Fibroblast of villous mesenchyme (primary cell): ENCODE results near the gene KIZ. TPM values are rescaled to one million over a fixed set of nuclear protein-coding genes. Genes with fewer than 3 reads are reported as not detected.
"Not testable (repeated sequence)": the region's sequence is repeated elsewhere in the genome, so short reads cannot be mapped to it uniquely, and the experiment has no call there.

Source experiments
- DNase-seq: peaks from one replicate; pipeline ENCODE4 v3.0.0-alpha.2; 2010; ENCODE audit warnings: low read depth
- H3K4me3 ChIP-seq: 2 replicates; pipeline ENCODE4 v1.5.1; 2011; ENCODE audit warnings: low read depth, mild to moderate bottlenecking, low read length
- CTCF ChIP-seq: IDR thresholded peaks from 2 replicates; pipeline ENCODE4 v1.5.1; 2012; ENCODE audit warnings: low read depth, mild to moderate bottlenecking, low read length; ENCODE audit not compliant: insufficient read depth
- total RNA-seq: library from RNA; depleted of rRNA; stranded (reverse); fragments of >200 nt; gene quantifications from 2 replicates; pipeline ENCODE4 v1.2.3, GENCODE V29; 2012

KIZ gene
- total RNA-seq, 1 donor: 15.5 TPM

GRCh38 chr20:21159658-21160380 is 33.9 kb downstream of the KIZ start:
- no peak overlapping the region for H3K4me3 ChIP-seq
- TF ChIP-seq CTCF: no peak
- DNase-seq: peak; percentile 90

- no peak overlapping the region for H3K4me3 ChIP-seq
- no peak for TF ChIP-seq CTCF
- DNase-seq: no peak
Observed at GRCh38 chr20:21161926-21162325, 36.0 kb downstream of the KIZ start.

- DNase-seq: no peak
- no peak overlapping the region for H3K4me3 ChIP-seq
- no peak for TF ChIP-seq CTCF
Observed at GRCh38 chr20:21162631-21163030, 36.7 kb downstream of the KIZ start.

- no peak for TF ChIP-seq CTCF
Observed at GRCh38 chr20:21166801-21167200, 40.9 kb downstream of the KIZ start.

GRCh38 chr20:21167261-21167660 is 41.4 kb downstream of the KIZ start:
- no peak for TF ChIP-seq CTCF
- no peak for DNase-seq
- no peak overlapping the region for H3K4me3 ChIP-seq

More at GRCh38 chr20:21166801-21167200, 40.9 kb downstream of the KIZ start:
- H3K4me3 ChIP-seq: no peak overlapping the region
- DNase-seq: no peak

GRCh38 chr20:21168061-21168460 is 42.2 kb downstream of the KIZ start:
- H3K4me3 ChIP-seq, DNase-seq: not testable (repeated sequence)

- TF ChIP-seq CTCF: no peak
- peak; percentile 37 for DNase-seq
- no peak overlapping the region for H3K4me3 ChIP-seq
Observed at GRCh38 chr20:21172626-21173025, 46.7 kb downstream of the KIZ start.
